Activated CD4-positive, CD25-positive, alpha-beta regulatory T cell treated with anti-CD3 and anti-CD28 coated beads, Interleukin-2, amount 50 U/mL, for 24 hours (primary cell): ENCODE measurements around the gene CDC25B.
A peak's percentile ranks its signal among the peaks of the same experiment; 100 is the strongest.
"Not testable (repeated sequence)": the region's sequence is repeated elsewhere in the genome, so short reads cannot be mapped to it uniquely, and the experiment has no call there.

Experiments used
- ATAC-seq, 2 donors: fragments of 150-1000 bp; cut with Tn5 transposase; one replicate each; pipeline ENCODE4 v1.10.0; 2021; ENCODE audit warnings: mild to moderate bottlenecking in 1 of 2, moderate library complexity in 1 of 2

The CDC25B gene

DNA sequence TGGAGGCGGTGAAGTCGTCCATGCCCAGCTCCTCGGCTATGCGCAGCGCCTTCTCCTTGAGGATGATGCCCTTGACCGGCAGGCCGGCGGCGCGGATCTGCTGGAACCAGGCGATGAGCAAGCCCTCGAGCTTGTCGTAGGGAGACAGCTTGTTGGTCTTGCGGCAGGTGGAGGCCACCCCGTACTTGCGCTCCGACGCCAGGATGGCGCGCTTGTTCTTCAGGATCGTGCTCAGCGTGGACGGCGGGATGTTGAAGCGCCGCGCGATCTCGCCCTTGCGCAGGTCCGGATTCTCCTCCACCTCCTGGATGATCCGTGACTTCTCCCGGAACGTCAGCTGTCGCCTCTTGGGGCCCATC lies 10.0 kb upstream of the CDC25B start:
- peak; percentile 27 to 30 for ATAC-seq

DNA sequence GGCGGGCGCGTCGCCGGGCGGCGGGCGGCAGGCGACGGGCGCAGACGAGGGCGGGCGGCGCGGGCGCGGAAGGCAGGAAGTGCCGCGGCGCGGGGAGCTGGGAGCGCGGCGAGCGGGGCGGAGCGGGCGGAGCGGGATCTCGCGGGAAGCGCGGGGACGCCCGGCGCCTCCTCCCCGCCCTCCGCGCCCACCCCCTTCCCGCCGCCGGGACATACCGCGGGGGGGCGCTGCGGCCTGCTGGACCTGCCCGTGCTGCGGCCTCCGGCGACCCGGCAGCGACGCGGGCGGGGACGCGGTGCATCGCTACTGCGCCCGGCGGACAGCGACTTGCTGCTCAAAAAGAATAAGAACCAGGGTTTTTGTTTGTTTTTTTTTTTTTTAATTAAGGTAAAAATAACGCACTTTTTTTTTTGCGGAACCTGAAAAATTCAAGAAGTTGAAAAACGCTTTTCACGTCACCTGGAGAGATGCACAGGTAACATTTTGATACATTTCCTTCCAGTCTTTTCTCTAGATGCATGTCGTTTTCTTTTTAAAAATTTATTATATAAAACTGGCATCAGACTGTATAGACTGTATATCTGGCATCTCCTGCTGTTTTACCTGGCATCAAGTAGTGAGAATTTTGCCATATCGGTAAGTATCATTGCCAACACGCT lies 9.3 kb upstream of the CDC25B start, which contains the start of gene CENPB:
Gene CENPB (minus strand): TSS at position 76 of the 659 bp plus-strand sequence. CDS start 257 bp downstream, outside the sequence.
- peak; percentile 93 to 94 for ATAC-seq

DNA sequence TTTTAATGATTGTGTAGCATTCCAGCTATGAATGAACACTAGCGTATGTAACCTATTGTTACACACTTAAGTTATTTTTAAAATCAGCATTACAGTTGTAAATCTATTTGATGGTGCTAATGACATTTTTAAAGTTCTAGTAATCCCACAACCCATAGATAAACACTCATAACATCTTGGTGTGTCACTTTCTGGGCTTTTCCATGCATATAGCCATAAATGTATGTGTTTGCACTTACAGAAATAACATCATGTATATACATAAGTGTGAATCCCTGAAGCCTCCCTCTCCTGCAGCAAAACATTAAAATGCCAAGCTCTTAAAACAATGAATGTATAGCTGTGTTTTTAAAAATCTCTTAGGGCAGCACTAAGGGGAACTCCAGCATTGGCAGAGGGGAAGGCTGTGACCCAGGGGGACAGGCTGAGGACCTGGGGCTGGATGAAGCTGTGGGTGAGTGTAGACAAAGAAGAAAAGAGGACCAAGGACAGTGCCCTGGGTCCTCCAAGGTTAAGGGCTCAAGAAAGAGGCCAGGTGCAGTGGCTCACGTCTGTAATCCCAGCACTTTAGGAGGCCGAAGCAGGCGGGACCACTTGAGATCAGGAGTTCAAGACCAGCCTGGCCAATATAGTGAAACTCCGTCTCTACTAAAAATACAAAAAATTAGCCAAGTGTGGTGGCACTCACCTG lies 8.6 kb upstream of the CDC25B start:
- no peak for ATAC-seq

DNA sequence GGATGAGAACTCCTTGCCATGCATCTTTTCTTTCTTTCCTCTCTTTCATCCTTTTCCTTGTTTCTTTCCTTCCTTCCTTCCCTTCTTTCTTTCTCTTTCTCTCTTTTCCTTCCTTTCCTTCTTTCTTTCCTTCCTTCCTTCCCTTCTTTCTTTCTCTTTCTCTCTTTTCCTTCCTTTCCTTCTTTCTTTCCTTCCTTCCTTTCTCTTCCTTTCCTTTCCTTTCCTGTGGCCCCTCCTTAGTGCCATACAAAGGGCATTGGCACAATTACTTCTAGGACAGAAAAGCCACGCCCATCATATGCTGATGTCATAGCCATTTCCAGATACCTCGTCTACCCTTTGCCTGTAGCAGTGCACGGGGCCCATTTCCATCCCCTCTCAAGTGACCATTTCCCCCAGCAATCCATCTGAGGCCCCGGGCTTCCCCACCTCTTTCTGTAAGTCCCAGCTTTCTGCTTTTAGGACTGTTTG lies 7.4 kb upstream of the CDC25B start:
- ATAC-seq: no peak

DNA sequence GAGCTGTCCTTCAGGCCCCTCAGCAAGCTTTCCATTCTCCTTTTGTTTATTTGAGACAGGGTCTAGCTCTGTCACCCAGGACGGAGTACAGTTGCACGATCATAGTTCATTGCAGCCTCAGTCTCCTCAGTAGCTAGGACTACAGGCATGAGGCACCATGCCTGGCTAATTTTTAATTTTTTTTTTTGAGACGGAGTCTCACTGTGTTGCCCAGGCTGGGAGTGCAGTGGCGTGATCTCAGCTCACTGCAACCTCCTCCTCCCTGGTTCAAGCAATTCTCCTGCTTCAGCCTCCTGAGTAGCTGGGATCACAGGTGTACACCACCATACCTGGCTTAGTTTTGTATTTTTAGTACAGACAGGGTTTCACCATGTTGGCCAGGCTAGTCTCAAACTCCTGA lies 6.9 kb upstream of the CDC25B start:
- ATAC-seq: not testable (repeated sequence)

DNA sequence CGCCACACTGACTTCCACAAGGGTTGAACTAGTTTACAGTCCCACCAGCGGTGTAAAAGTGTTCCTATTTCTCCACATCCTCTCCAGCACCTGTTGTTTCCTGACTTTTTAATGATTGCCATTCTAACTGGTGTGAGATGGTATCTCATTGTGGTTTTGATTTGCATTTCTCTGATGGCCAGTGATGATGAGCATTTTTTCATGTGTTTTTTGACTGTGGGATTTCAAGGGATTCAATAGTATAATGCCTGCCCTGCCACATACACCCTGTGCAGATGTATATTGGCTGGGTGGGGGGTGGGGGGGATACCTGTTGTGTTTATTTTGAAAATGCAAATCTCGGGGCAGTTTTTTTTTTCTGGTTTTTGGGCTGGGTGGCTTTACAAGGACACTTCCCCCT lies 1.9 kb upstream of the CDC25B start:
- ATAC-seq: not testable (repeated sequence)

DNA sequence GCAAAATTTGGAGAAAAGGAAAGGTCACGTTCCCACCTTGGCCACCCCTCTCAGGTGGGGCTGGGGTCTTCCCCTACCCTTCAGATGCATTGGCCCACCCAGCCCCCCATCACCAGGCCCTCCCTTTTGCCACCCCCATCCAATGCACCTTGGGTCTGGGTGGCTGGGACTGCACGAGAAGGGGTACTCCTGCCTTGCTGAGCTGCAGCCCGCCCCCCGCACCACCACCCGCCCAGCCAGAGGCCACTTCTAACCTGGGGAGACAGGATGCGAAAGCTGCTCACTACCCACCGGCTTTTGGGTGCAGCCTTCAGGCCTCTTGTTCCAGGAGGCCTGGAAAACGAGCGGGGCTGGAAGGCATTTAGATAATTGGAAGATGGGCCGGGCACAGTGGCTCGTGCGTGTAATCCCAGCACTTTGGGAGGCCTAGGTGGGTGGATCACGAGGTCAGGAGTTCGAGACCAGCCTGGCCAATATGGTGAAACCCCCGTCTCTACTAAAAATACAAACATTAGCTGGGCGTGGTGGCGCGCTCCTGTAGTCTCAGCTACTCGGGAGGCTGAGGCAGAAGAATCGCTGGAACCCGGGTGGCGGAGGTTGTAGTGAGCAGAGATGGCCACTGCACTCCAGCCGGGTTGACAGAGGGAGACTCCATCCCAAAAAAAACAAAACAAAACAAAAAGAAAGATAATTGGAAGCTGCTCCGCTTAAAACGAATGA lies 1.2 kb upstream of the CDC25B start:
- ATAC-seq: no peak

DNA sequence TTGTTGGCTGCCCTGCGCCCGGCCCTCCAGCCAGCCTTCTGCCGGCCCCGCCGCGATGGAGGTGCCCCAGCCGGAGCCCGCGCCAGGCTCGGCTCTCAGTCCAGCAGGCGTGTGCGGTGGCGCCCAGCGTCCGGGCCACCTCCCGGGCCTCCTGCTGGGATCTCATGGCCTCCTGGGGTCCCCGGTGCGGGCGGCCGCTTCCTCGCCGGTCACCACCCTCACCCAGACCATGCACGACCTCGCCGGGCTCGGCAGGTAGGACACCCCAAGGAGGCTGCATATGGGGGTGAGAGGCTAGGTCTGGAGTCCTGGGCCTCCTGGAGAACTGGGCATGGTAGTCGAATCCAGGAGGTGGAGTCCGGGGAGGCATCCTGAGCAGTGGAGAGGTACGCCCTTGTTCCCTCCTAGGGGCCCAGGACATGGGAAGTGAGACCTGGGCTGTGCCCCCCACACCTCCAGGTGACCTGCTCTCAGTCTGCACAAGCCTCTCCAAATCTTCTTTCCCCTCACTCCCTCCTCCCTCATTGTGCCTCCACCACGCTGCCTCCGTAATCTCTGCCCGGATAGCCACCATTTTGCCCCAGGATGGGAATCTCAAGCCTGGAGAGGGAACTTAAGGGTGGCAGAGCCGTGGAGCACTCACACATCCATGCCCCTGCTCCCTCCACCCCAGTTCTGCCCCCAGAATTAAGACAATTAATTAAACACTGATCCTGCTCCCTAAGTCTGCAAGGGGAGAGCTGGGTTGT lies 541 bp downstream of the CDC25B start:
- no peak for ATAC-seq

DNA sequence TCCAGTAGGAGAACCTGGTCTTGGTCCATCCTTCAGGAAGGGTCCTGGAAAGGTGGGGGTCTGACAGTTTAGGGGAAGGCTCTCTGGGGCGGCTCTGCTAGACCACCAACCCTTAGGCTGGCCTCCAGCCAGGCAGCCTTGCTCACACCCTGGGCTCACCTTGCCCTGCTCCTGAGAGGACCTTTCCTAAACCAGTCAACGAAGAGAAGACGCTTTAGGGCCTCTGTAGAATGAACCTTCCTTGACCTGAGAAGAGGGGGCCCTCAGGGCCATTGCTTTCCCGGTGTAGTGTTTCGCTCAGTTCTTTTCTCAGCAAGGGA lies 1.1 kb downstream of the CDC25B start:
- no peak for ATAC-seq

DNA sequence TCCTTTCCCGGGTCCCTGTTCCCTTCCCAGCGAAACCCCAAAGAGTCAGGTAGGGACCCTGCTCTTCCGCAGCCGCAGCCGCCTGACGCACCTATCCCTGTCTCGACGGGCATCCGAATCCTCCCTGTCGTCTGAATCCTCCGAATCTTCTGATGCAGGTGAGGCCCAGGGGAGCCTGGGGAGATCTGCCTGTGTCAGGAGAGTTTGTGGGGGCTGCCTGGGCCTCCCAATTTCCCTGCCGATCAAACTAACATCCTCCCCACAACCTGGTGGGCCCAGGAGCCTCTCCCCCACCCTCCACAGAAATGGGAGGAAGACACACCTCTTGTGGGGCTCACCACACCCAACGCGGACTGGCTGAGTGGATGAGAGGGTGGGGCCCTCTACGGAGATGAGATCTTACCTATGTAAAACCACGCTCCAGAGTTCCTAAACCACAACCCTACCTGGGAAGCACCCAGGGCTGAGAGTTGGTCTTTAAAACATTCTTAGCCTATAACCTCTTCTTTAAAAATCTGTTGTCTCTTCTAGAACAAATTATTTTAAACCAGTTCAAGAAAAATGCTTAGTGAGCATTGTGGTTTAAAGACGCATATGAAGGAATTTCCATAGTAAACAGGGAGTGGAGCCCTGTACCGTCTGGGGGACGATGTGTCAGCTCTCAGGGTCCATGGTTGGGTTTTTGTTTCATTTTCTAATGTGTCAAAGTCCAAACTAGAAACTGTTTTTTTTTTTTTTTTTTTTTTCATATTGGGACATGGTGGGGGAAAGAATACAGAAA lies 1.7 kb downstream of the CDC25B start:
- ATAC-seq: peak; percentile 21 to 28

DNA sequence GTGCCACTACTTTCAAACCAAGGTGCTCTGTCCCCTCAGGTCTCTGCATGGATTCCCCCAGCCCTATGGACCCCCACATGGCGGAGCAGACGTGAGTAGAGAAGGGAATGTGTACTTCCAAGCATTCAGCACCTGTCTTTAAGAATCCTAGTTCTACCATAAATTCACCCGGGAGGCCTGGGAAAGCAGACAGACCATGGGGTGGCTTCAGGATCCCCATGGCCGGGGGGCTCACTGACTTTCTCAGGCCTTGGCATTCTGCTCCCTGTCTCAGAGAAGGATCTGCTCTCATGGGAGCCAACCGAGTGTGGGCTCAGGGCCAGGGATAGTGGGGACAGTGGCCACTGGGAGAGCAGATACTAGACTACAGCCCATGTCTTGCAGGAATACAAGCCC lies 2.3 kb downstream of the CDC25B start:
- no peak for ATAC-seq

DNA sequence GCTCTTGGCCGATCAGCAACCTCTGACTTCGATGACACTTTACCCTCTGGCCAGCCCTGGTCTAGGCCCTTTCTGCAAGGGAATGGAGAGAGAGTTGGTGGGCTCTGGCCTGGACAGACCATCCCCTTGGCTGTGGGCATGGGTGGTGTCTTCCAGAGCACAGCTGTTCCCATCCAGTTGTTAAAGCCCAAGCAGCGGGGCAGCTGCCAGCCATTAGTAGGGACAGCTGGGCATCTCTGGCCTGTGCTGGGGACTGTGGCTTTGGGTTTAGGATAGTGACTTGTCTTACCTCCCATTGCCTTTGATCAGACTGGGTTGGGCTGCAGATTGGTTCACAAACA lies 2.8 kb downstream of the CDC25B start:
- no peak for ATAC-seq

DNA sequence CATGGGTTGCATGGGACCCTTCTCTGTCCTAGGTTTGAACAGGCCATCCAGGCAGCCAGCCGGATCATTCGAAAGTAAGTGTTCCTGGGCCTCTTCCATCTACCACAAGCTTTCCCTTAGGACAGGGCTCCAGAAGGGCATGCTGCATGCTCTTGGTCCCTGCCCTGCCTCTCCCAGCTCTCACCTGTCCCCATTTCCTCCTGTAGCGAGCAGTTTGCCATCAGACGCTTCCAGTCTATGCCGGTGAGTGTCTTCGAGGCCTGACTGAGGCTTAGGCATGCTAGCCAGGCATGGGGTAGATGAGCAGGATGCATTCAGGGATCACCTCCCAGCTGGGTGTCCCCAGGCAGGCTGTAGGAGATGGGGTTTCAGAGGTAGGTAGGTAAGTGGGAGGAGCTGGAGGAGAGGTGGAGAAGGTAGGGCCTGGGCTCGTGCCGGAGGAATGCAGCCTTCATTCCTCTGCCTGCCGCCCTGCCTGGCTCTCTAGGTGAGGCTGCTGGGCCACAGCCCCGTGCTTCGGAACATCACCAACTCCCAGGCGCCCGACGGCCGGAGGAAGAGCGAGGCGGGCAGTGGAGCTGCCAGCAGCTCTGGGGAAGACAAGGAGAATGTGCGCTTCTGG lies 4.3 kb downstream of the CDC25B start:
- ATAC-seq: no peak

DNA sequence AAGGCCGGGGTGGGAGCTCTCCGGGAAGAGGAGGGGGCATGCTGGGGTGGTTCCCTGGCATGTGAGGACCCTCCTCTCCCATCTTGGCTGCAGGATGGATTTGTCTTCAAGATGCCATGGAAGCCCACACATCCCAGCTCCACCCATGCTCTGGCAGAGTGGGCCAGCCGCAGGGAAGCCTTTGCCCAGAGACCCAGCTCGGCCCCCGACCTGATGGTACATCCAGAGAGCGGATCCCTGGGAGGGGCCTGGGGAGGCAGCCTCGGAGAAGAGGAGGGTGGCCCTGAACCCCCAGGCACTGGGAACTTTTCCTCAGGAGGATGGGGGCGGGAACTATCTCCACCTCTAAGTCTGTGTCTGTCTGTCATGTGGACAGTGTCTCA lies 4.8 kb downstream of the CDC25B start:
- no peak for ATAC-seq

DNA sequence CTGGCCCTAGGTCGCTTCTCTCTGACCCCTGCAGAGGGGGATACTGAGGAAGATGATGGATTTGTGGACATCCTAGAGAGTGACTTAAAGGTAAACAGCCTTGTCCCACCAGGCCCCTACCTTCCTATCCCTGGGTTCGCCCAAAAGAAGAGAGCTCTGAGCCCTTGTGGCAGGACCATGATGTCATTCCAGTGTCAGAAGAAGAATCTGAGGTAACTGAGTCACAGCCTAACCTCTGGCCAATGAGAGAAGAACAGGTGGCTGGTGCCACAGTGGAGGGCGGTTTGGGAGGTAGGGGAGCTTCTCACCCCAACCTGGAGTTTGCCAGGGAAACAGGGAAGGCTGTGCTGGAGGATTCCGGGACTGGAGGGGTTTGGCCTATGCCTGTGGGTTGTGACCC lies 5.2 kb downstream of the CDC25B start:
- ATAC-seq: peak; percentile 39 to 55

DNA sequence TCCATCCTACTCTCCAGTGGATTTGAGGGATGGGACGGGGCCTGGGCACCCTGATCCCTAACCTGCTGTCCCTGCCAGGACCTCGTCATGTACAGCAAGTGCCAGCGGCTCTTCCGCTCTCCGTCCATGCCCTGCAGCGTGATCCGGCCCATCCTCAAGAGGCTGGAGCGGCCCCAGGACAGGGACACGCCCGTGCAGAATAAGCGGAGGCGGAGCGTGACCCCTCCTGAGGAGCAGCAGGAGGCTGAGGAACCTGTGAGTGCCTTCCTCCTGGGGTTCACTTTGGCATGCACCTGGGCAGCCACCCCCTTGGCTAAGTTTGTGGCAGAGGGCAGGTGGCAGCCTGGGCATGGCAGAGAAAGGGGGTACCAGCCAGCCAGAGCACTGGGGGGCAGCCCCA lies 5.7 kb downstream of the CDC25B start:
- no peak for ATAC-seq

DNA sequence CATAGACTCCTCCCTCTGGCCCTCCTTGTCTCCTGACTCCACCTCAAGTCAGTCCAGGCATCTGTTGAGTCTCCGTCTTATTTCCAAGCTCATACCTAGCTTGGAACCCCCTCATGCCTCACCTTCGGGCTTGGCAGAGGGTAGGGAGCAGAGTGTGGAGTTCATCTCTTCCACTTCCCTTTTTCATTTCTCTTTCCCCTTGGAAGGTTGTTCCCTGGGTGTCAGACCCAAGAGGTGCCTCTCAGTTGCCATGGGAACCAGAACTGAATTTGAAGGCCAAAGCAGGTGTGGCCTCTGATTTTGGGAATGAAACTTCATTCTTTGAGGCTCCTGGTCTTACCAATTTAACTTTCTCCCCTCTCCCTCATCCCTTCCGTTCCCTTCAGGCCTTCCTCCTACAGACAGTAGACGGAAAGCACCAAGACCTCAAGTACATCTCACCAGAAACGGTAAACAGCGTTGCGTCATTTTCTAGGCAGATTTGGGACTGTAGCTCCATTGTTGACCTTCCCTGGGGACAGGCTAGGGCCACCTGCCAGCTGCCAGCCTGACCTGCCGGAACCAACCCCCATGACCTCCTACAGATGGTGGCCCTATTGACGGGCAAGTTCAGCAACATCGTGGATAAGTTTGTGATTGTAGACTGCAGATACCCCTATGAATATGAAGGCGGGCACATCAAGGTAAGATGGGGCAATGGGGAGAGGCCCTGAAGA lies 6.6 kb downstream of the CDC25B start:
- no peak for ATAC-seq

DNA sequence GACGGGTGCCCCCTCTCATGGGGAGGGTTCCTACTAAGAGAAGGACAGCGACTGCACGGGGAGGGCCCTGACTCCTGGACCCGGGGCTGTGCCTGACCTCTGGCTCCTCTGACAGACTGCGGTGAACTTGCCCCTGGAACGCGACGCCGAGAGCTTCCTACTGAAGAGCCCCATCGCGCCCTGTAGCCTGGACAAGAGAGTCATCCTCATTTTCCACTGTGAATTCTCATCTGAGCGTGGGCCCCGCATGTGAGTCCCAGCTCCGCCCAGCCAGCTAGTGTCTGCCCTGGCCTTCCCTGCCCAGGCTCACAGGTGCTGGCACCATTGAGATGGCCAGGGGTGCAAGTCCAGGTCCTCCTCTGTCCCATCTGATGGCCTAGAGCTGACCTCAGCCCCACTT lies 7.2 kb downstream of the CDC25B start:
- ATAC-seq: no peak

DNA sequence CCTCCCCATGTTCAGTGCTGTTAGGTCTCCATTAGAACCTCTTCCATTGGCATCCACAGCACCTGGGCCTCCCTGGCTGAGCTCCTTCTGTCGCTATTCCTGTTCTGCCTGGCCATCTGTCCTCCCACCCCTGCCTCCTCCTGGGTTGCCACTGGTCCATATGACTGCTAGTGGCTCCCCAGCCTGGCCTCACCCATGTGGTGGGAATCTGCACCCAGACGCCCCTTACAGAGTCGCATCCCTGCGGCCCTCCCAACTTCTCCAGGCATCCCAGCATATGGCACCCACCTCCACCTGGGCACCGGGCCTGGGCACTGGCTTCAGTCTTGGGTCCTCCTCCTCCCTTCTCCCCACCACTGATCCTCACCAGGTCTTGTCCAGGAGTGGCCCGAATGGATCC lies 7.7 kb downstream of the CDC25B start:
- ATAC-seq: no peak

DNA sequence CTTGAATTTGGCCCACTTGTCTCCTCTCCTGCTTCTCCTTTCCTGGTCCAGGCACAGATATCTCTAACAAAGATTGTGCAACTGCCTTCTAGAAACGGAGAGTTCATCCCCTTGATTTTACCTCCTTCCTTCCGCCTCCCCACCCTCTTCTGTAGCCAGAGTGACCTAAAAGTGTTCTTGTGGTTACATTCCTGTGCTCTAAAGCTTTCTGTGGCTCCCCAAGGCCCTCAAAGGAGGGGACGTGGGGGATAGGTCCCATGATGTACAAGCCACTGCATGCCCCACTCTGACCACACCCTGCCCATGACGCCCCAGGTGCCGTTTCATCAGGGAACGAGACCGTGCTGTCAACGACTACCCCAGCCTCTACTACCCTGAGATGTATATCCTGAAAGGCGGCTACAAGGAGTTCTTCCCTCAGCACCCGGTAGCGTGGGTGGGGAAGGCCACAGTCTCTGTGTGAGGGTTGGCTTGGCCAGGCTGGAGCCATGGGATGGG lies 8.2 kb downstream of the CDC25B start:
- no peak for ATAC-seq

DNA sequence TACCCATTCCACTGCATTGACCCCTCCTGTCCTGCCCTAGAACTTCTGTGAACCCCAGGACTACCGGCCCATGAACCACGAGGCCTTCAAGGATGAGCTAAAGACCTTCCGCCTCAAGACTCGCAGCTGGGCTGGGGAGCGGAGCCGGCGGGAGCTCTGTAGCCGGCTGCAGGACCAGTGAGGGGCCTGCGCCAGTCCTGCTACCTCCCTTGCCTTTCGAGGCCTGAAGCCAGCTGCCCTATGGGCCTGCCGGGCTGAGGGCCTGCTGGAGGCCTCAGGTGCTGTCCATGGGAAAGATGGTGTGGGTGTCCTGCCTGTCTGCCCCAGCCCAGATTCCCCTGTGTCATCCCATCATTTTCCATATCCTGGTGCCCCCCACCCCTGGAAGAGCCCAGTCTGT lies 8.7 kb downstream of the CDC25B start:
- no peak for ATAC-seq
